HepG2 (cell line): ENCODE measurements around the gene NTSR2.

Experiments
- ATF3 ChIP-seq: sonication (generic); formaldehyde crosslinking; IDR thresholded peaks from 2 replicates; pipeline ENCODE4 v1.4.0; 2020; ENCODE audit warnings: missing genetic modification reagents
- ATF4 ChIP-seq, 2 experiments: fragments of 450-650 bp in 1 of 2; sonication (generic) in 1 of 2; formaldehyde crosslinking; IDR thresholded peaks; 2 replicates each; pipeline versions ENCODE4 v1.5.0 to v1.8.0; 2020 to 2022; ENCODE audit warnings: mild to moderate bottlenecking in 1 of 2, missing genetic modification reagents in 1 of 2
- CEBPB ChIP-seq: IDR thresholded peaks from 2 replicates; pipeline ENCODE4 v1.6.1; 2011; ENCODE audit warnings: low read depth, low read length, improper control_type of control experiment, borderline replicate concordance
- CTCF ChIP-seq: sonication (generic); formaldehyde crosslinking; IDR thresholded peaks from 2 replicates; pipeline ENCODE4 v1.5.0; 2020; ENCODE audit warnings: mild to moderate bottlenecking, missing genetic modification reagents, moderate library complexity
- ETS1 ChIP-seq: sonication (generic); formaldehyde crosslinking; IDR thresholded peaks from 2 replicates; pipeline ENCODE4 v1.4.0; 2020; ENCODE audit warnings: missing genetic modification reagents
- IRX3 ChIP-seq: sonication (generic); formaldehyde crosslinking; IDR thresholded peaks from 2 replicates; pipeline ENCODE4 v1.8.1; 2023; ENCODE audit warnings: mild to moderate bottlenecking, low read depth, missing genetic modification reagents, borderline replicate concordance
- POLR2A ChIP-seq, 2 experiments: IDR thresholded peaks; 2 replicates each; pipeline ENCODE4 v1.6.1; 2011; ENCODE audit warnings: low read depth in 2 of 2, low read length in 2 of 2, mild to moderate bottlenecking in 1 of 2, moderate library complexity in 1 of 2; ENCODE audit not compliant: insufficient read depth in 1 of 2
- REST ChIP-seq, 2 experiments: IDR thresholded peaks; 2 replicates each; pipeline ENCODE4 v1.6.1; 2011 to 2012; ENCODE audit warnings: low read length in 2 of 2, borderline replicate concordance in 1 of 2, low read depth in 1 of 2, mild to moderate bottlenecking in 1 of 2, moderate library complexity in 1 of 2
- RFX5 ChIP-seq: IDR thresholded peaks from 2 replicates; pipeline ENCODE4 v1.6.1; 2011; ENCODE audit warnings: low read depth, low read length, improper control_type of control experiment
- SRSF9 ChIP-seq: fragments of 200-400 bp; formaldehyde crosslinking; IDR thresholded peaks from 2 replicates; pipeline ENCODE4 v1.6.1; 2018; ENCODE audit warnings: borderline replicate concordance, mild to moderate bottlenecking, low read depth, low read length; ENCODE audit not compliant: insufficient read depth, poor library complexity, severe bottlenecking
- STAG1 ChIP-seq: sonication (generic); formaldehyde crosslinking; IDR thresholded peaks from 2 replicates; pipeline ENCODE4 v1.4.0; 2020; ENCODE audit warnings: missing genetic modification reagents
- ZBTB33 ChIP-seq: sonication (generic); formaldehyde crosslinking; IDR thresholded peaks from 2 replicates; pipeline ENCODE4 v1.4.0; 2020; ENCODE audit warnings: missing genetic modification reagents
- ZFP36L2 ChIP-seq: sonication (generic); formaldehyde crosslinking; IDR thresholded peaks from 2 replicates; pipeline ENCODE4 v1.4.0; 2020; ENCODE audit warnings: missing genetic modification reagents

- TF ChIP-seq ZFP36L2 (CRISPR knock-in tag) = no peak
- no peak for TF ChIP-seq CEBPB
- TF ChIP-seq REST (IDR thresholded peaks at IDR 0.05; ENCODE audit: borderline replicate concordance in 1 of 2, low read depth in 1 of 2, low read length in 2 of 2) = no peak
- TF ChIP-seq ATF4 (CRISPR knock-in tag; IDR thresholded peaks at IDR 0.05) = no peak
- TF ChIP-seq CTCF (CRISPR knock-in tag) = no peak
- TF ChIP-seq POLR2A (IDR thresholded peaks at IDR 0.05; ENCODE audit: insufficient read depth in 1 of 2, low read depth in 2 of 2, low read length in 2 of 2) = no peak
- no peak for TF ChIP-seq ETS1
- no peak for TF ChIP-seq SRSF9
- no peak for TF ChIP-seq ZBTB33
- no peak for TF ChIP-seq IRX3
- TF ChIP-seq ATF3 = no peak
- TF ChIP-seq STAG1 = no peak
- no peak for TF ChIP-seq RFX5
Observed at GRCh38 chr2:11630855-11631254, 39.1 kb downstream of the NTSR2 start.
